NCI-H82 (cell line): ENCODE results near the gene RUFY1.
A peak's percentile ranks its signal among the peaks of the same experiment; 100 is the strongest.
"Not testable (repeated sequence)": the region's sequence is repeated elsewhere in the genome, so short reads cannot be mapped to it uniquely, and the experiment has no call there.

Source experiments
- DNase-seq: peaks from one replicate; lab custom pipeline; 2025; lab: John Stamatoyannopoulos, UW

RUFY1 gene, protein sequence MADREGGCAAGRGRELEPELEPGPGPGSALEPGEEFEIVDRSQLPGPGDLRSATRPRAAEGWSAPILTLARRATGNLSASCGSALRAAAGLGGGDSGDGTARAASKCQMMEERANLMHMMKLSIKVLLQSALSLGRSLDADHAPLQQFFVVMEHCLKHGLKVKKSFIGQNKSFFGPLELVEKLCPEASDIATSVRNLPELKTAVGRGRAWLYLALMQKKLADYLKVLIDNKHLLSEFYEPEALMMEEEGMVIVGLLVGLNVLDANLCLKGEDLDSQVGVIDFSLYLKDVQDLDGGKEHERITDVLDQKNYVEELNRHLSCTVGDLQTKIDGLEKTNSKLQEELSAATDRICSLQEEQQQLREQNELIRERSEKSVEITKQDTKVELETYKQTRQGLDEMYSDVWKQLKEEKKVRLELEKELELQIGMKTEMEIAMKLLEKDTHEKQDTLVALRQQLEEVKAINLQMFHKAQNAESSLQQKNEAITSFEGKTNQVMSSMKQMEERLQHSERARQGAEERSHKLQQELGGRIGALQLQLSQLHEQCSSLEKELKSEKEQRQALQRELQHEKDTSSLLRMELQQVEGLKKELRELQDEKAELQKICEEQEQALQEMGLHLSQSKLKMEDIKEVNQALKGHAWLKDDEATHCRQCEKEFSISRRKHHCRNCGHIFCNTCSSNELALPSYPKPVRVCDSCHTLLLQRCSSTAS

DNA sequence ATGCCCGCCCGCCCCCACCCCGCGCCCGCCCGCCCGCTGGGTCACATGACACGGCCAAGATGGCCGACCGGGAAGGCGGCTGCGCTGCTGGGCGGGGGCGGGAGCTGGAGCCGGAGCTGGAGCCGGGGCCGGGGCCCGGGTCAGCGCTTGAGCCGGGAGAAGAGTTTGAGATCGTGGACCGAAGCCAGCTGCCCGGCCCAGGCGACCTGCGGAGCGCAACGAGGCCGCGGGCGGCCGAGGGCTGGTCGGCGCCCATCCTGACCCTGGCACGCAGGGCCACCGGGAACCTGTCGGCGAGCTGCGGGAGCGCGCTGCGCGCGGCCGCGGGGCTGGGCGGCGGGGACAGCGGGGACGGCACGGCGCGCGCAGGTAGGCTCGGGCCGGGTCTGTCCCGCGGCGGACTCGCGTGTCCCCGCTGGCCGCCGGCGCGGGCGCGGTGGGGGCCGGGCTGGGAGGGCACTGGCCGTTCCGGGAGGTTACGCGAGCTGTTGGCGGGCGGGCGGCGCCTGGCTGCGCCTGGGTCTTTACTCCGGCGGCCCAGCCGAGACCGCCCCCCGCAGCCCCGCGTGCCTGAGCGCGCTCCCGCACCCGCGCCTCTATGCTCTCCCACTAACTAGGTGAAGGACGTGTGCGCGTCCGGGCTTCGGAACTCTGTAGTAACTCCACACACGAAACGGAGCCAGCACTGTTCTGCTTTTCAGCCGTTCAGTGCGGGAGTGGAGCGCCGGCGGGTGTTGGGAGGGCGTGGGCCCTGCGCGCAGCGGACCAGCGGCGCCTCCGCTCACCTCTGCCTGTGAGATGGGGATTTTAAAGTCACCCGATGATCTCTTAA, at the start of gene RUFY1:
Gene RUFY1, plus strand, starts transcription at position 44 of the 832 bp plus-strand sequence. Its CDS starts 16 bp downstream, at position 60.
- peak; percentile 70 for DNase-seq

DNA sequence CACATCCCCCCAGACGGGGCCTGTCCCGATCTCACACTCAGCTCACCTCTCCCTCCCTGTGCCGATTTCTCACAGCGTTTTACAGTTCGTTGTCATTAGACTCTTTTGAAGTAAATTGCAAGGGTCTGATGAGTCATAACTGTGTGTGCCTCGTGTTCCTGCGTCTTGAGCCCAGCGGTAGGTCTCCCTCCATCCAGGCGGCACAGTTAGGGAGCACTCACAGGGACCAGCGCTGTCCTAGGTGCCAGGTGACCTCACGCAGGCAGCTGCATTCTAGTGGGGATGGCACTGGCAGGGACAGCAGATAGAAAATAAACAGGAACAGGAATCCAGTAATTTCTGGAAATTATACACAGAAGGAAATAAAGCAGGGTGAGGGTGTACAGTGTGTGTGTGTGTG, 48.4 kb upstream of the RUFY1 start:
- not testable (repeated sequence) for DNase-seq

DNA sequence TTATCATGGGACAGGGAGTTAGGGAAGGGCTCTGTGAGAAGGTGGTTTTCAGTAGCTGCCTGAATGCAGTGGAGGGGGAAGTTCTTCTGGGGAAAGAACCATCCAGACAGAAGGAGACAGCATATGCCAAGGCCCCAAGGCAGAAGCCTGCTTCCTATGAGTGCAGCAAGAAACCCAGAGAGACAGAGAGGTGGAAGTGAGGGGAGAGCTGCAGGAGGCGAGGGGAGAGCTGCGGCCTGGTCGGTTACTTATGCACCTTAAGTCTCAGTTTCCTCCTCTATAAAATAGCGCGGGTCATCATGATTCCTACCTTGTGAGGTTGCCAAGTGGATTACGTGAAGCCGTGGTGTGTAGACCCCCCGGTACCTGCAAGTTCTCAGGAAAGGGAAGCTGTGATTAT, 47.9 kb upstream of the RUFY1 start:
- not testable (repeated sequence) for DNase-seq

DNA sequence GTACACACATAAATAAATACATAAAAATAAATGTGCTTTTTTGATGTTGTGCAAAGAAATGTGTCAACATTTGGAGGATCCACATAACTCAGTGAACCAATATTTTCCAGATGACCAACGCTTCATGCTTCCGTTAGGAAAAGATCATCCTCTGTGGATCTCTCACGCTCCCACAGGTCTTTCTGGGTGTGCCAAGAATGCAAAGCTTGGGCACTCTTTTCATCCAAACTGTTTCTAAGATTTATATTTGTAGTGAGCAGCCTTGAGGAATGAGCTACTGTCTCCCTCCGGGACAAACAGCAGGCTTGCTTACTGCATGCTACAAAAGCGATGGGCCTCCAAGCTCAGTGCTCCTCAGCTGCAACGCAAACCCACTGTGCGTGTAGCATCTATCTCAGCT, 46.2 kb upstream of the RUFY1 start:
- DNase-seq = no peak

DNA sequence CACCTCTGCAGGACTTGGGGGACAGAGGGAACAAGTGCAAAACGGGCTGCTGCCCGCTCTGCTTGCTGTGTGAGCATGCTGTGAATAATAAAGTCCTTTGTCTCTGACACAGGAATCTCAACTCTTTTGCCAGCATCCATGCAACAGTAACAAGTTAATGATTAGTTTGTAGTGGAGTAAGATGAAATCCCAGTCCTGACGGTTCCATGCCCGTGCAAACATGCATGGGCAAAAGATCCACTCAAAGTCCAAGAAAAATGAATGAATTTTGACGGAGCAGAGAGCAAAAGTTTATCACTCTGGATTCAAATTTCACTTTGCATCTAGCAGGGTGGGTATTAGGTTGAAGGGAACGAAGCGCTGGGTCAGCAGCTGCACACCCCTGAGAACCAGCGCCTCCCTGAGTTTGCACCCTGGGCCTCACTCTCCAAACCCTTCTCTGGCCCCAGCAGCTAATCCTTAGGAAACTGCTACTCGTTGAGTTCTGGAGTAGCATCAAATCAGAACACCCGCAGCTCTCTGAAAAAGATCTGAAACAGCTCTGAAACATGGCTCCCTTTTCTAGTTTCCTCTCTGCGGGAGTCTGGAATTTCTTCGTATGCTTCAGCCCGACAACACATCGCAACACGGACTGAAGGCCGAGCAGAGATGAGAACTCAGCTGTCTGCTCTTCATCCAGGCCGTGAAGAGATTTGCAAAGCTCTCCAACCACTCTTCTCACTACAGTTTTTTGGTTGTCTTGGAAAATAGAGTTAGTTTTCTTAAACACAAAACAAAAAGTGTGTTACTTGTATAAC, 45.6 kb upstream of the RUFY1 start:
- no peak for DNase-seq

DNA sequence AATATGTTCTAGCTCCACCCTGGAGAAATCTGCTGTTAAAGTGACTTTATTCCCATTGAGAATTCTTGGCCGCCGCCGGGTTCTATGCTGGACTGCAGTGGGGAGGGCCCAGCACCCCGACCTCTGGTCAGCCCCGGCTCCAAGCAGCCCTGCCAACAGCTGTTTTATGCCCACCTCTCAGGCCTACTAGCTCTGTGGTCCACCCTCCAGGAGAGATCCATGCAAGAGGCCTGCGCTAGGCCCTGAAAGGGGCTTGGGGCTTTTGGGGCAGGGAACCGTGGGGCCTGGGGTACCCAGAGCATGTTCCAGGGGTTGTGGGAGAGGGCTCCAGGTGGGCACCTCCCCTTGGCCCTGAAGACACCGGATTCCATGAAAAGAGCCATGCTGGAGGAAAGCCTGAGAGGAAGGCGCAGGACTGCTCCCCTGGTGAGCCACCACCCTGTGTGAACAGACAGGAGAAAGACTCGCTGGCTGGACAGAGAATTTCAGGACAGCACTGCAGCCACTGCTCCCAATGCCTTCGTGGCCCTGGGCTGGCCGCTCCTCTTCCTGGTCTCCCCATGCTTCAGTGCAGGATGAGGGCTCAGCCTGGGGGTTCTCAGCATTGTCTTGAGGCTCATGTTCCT, 44.6 kb upstream of the RUFY1 start:
- no peak for DNase-seq

DNA sequence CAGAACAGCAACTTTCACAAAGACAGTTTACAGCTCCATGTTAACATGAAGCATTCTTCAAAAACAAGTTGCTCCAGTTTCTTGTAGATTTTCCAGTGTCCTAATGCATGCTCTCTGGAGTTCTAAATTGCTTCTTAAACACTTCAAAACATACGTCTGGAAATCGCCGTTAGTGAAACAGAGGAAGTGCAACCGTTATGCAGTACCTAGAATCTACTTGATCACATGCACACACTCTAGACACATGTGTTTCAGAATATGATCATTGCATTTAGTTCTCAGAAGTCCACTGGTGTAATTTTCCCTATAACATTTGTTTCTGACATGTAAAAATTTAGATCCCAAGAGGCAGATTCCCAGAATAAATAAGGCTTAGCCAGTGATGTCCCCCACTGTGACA, 41.1 kb upstream of the RUFY1 start:
- no peak for DNase-seq

DNA sequence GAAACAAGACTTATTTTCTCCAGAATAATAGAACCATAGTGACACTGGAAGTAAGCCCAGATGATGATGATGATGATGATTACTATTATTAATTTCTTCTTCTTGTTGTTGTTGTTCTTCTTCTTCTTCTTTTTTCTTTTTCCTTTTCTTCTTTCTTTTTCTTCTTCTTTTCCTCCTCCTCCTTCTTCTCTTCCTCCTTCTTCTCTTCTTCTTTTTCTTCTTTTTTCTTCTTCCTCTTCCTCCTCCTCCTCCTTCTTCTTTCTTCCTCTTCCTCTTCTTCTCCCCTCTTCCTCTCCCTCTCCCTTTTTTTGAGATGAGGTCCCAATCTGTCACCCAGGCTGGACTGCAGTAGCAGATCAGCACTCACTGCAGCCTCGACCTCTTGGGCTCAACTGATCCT, 40.5 kb upstream of the RUFY1 start:
- DNase-seq = no peak

DNA sequence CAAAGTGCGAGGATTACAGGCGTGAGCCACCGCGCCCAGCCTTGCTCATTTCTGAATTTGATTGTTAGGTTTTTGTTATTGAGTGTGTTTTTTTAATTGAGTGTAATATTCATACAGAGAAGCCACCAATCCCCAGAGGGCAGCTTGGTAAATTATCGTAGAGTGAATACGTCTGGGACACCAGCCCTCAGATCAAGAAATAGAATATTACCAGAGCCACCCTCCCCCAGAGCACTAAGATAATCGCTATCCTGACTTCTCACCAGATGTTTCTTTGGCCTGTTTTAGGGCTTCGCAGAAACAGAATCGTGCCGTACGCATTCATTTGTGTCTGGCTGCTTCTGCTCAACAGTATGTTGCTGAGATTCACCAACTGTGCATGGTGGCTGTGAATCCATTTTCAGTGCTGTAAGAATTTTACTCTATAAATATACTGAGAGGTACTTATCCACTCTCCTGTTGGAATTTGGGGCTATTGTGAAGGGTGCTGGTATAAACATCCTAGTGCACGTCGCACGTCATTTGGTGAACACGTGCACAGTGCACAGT, 37.8 kb upstream of the RUFY1 start:
- DNase-seq = no peak

DNA sequence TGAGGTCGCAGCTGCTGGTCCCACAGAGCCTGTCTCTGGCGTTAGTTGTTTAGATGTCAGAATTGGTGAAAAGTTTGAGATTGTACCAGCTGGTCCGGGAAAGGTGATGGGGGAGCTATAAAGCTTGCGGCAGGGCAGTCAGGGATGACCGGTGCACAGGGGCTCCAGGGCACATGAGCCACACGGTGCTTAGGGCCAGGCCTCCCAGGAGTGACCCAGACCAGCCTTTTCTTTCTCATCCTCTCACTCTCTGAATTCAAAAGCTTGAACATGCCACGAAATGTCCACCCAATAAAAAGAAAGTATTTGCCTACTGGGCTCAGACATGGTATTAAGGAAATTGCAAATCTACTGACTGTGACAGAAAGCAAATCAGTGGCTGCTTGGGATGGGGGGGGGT, 34.9 kb upstream of the RUFY1 start:
- not testable (repeated sequence) for DNase-seq

DNA sequence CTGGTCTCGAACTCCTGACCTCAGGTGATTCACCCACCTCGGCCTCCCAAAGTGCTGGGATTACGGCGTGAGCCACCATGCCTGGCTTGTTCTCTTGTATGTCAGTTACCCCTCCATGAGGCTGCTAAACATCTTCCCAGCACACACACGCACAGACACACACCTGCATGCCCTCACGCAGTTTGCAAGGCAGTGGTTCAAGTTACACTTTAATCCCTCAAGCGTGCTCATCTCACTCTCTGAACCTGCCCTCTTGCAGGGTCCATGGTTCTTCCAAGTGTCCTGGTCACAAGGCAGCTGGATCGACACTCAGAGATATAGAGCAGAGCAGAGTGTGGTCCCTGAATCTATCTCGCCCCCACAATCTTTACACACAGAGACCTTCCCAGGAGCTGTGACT, 34.1 kb upstream of the RUFY1 start:
- no peak for DNase-seq

DNA sequence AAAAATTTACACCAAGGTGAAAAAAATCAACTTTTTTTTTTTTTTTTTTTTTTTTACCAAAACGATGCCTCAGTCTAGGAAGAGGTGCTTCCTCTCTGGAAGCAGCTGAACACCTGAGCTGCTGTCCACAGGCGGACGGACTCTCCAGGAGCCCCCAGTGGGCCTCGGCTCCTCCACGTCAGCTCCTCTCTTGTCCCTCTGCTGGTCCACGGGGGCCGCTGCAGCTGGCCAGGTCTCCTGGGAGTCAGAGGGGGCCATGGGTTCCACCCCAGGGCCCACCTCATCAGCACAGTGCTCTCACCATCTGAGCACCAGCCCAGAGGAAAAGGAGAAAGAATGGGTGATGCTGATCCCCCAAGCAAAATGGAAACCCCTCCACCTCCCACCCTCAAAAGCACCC, 32.6 kb upstream of the RUFY1 start:
- DNase-seq = not testable (repeated sequence)

DNA sequence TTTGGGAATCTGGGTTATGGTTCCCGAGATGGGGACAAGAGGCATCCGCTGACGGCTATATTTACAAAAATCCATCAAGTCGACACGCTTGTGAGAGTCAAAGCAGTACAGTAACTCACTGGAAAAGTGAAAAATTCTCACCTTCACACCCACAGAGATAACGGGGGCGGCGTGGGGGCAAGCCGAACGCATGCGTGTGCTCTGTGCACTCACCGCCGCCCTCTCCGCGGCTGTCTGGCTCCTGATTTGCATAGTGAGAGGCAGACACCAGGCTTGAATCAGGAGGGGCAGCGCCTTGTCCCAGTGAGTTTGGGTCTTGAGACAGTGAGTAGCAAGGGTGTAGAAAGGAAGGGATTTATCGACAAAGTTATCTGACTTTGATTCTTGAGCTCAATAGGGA, 32.0 kb upstream of the RUFY1 start:
- not testable (repeated sequence) for DNase-seq

DNA sequence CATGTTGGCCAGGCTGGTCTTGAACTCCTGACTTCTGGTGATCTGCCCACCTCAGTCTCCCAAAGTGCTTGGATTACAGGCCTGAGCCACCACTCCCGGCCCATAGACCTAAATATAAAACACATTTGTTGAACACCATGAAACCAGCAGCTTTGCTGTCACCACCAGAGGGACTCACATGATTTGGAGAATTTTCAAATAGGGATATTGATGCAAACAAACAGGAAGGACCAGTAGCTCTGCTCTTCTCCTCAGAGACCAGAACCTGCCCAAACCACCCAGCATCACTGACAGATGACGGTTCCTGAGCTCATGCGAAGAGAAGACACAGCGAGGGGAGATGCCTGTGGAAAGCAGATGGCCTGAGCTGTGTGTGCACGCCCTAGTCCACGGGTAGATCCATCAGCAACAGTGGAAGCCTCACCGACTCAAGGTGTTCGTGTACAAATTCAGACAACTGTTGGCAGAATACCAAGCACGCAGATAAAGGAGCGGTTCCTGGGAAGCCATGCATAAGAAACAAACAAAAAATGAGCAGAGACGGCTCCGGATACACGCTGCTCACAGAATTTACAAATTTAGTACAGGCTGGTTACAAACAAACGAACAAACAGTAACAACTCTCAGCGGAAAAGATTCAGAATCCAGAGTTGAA, 30.8 kb upstream of the RUFY1 start:
- DNase-seq = not testable (repeated sequence)

DNA sequence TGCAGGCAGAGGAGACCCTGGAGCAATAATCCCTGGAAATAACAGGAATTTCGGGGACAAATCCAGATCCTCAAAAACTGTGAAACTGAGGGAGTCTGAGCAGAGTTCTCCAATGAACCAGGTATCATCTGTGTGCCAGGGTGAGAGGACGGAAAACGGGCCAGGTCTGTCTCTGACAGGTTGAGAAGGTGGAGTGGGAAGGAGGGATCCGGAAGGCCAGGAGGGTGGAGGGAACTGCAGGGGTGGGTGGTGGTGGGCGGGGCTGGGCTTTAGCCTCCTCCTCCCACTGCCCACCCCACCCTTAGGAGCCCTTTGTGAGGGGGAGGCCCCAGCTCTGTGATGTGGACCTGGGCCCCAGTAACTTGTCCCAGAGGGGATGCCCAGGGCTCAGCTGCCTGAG, 28.2 kb upstream of the RUFY1 start:
- not testable (repeated sequence) for DNase-seq

DNA sequence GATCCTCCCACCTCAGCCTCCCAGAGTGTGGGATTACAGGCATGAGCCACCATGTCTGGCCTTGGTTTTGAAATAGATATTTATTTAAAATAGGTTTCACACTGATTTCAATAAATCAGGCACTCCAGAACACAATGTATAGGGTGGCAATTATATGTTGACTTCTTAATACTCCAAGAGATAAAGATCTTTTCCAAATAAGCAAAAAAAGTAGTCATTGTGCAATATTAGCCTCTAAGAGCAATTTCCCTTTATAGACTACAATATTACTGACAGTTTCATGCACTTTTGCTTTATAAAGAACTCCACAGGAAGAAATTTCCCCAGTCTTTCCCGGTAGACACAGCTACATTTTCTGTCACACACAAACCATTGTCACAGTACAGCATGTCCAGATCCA, 23.4 kb upstream of the RUFY1 start:
- DNase-seq = no peak

DNA sequence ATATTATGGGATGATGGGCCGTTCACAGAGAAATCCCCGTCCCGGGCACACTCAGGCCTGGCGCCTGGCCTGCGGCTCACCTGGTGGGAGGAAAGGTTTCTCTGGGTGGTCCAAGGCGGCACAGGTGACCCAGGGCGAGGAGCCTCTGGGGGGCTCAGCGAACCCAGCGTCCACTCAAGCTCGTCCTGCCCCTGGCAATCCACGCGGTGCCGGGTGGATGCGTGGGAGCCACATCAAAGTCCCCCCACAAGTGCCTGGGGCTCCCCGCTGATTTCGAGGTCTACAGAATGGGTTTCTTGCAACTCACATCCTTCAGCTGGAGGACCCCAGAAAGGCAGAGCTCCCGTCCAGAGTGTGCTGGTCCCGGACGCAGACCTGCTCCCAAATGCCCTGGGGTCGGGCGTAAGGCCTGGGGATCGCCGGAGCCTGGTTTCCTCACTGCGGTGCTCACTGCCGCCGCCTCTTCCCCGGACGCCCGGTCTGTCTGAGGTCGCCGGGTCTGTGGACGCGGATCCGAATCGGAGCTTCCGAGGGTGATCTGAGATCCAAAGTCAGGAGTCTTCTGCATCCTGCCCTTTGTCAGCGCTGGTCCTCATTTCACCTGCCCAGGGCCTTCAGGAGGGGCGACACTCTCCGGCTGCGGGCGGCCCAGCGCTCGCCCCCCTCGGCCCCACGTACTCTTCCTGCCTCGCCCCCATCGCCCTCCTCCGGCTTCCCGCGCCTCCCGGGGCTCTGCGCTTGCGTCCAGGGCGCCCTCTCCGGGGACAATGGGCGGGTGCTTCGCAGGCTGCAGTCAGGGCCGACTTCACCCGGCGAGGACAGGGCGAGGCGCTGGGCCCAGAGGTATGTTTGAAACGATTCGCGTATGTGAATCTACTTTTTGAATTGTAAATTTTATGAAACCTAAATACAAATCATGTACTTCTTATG, 20.0 kb upstream of the RUFY1 start:
- DNase-seq = no peak

DNA sequence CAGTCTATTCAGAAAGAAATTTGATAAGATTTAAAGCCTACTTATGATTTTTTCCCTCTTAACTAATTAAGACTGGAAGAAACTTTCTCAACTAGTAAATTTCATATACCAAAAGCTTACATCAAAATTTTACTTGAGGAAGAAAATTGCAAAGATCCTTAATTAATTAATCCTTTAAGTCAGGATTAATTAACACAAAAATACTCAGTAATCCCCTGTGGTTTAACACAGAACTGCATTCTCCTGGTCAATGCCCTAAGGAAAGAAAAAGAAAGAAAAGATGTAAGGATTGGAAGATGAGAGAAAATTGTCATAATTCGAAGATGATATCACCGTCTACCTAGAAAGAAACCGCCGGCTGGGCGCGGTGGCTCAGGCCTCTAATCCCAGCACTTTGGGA, 17.3 kb upstream of the RUFY1 start:
- DNase-seq = peak; percentile 23

DNA sequence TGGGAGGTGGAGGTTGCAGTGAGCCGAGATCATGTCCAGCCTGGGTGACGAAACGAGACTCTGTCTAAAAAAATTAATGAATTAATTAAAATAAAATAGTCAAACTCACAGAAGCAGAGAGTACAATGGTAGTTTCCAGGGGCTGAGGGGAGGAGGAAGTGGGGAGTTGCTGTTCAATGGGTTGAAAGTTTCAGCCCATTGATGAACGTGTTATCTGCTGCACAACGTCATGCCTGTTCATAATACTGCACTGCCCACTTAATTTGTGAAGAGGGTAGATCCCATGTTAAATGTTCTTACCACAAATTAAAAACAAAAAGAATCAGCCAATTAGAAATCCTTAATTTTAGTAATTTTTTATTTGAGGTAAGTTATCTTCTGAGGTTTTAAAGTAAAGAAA, 16.4 kb upstream of the RUFY1 start:
- no peak for DNase-seq
